RWPE2 (cell line): ENCODE results near the gene PSAT1.

Experiments used
- ATAC-seq: fragments of 200-7000 bp; cut with Tn5 transposase; 3 replicates; pipeline ENCODE4 v1.9.1; 2021; ENCODE audit warnings: low read depth
- DNase-seq: peaks from one replicate; pipeline ENCODE4 v3.0.0-alpha.2; 2020; ENCODE audit warnings: low spot score
- H3K27ac ChIP-seq: fragments of 450-650 bp; 2 replicates; pipeline ENCODE4 v1.5.1; 2017; ENCODE audit warnings: mild to moderate bottlenecking; ENCODE audit not compliant: poor library complexity, severe bottlenecking
- H3K27me3 ChIP-seq: fragments of 250-450 bp; sonication (Bioruptor Pico); 2 replicates; pipeline ENCODE4 v1.5.1; 2021; ENCODE audit warnings: mild to moderate bottlenecking, moderate library complexity; ENCODE audit not compliant: insufficient read depth, poor library complexity, severe bottlenecking
- H3K36me3 ChIP-seq: fragments of 250-450 bp; sonication (Bioruptor Pico); 2 replicates; pipeline ENCODE4 v1.5.1; 2020; ENCODE audit warnings: low read depth, mild to moderate bottlenecking, moderate library complexity
- H3K4me1 ChIP-seq: fragments of 250-450 bp; sonication (Bioruptor Pico); 2 replicates; pipeline ENCODE4 v1.5.1; 2021; ENCODE audit warnings: mild to moderate bottlenecking, moderate library complexity; ENCODE audit not compliant: insufficient read depth, poor library complexity, severe bottlenecking
- H3K4me3 ChIP-seq: fragments of 250-450 bp; sonication (Bioruptor Pico); 2 replicates; pipeline ENCODE4 v1.5.1; 2021; ENCODE audit warnings: mild to moderate bottlenecking, moderate library complexity; ENCODE audit not compliant: severe bottlenecking
- H3K9me3 ChIP-seq: fragments of 250-450 bp; sonication (Bioruptor Pico); 2 replicates; pipeline ENCODE4 v1.5.1; 2021; ENCODE audit warnings: mild to moderate bottlenecking, moderate library complexity; ENCODE audit not compliant: severe bottlenecking
- CTCF ChIP-seq: fragments of 450-650 bp; IDR thresholded peaks from one replicate; pipeline ENCODE4 v1.5.1; 2017; ENCODE audit warnings: mild to moderate bottlenecking, moderate library complexity; ENCODE audit not compliant: poor library complexity, severe bottlenecking

The PSAT1 gene

GRCh38 chr9:78325846-78326360 is 29.0 kb downstream of the PSAT1 start:
- no peak for DNase-seq
- Histone ChIP-seq H3K27ac (no peak overlapping the region), H3K9me3 (no peaks in the 10 kb centered on the region), H3K4me1 (no peaks in the 10 kb centered on the region), H3K36me3 (peaks cover 90% of the 10 kb centered on the region), H3K4me3 (no peak overlapping the region), H3K27me3 (no peaks in the 10 kb centered on the region)
- TF ChIP-seq CTCF, result no peak
- no peak for ATAC-seq

- ATAC-seq, result no peak
- Histone ChIP-seq H3K4me1 (no peaks in the 10 kb centered on the region), H3K27me3 (no peaks in the 10 kb centered on the region), H3K36me3 (peaks cover 83% of the 10 kb centered on the region), H3K4me3 (no peak overlapping the region), H3K9me3 (no peaks in the 10 kb centered on the region), H3K27ac (no peak overlapping the region)
- DNase-seq, result no peak
- TF ChIP-seq CTCF, result no peak
Measured at GRCh38 chr9:78326564-78326963, 29.6 kb downstream of the PSAT1 start.

- Histone ChIP-seq H3K4me3 (no peak overlapping the region), H3K9me3 (peaks cover 5% of the 10 kb centered on the region), H3K36me3 (peaks cover 32% of the 10 kb centered on the region), H3K27me3 (no peaks in the 10 kb centered on the region), H3K27ac (no peak overlapping the region), H3K4me1 (no peaks in the 10 kb centered on the region)
- TF ChIP-seq CTCF, result no peak
- ATAC-seq (no peak), DNase-seq (no peak)
Measured at GRCh38 chr9:78332381-78332780, 35.5 kb downstream of the PSAT1 start.

GRCh38 chr9:78348848-78349247 is 51.9 kb downstream of the PSAT1 start:
- Histone ChIP-seq H3K4me3 (no peak overlapping the region), H3K4me1 (no peaks in the 10 kb centered on the region), H3K36me3 (no peaks in the 10 kb centered on the region), H3K9me3 (no peaks in the 10 kb centered on the region), H3K27ac (no peak overlapping the region), H3K27me3 (no peaks in the 10 kb centered on the region)
- DNase-seq, result no peak
- no peak for TF ChIP-seq CTCF
- no peak for ATAC-seq

GRCh38 chr9:78351816-78352215 is 54.9 kb downstream of the PSAT1 start:
- no peak for DNase-seq
- H3K9me3 ChIP-seq, result no peaks in the 10 kb centered on the region
- no peak for ATAC-seq
- no peak overlapping the region for H3K4me3 ChIP-seq
- H3K27me3 ChIP-seq, result no peaks in the 10 kb centered on the region
- no peak overlapping the region for H3K27ac ChIP-seq
- no peak for TF ChIP-seq CTCF
- no peaks in the 10 kb centered on the region for H3K4me1 ChIP-seq
- H3K36me3 ChIP-seq, result no peaks in the 10 kb centered on the region
